IPS DF 6.9 (cell line): ENCODE results near the gene UBE3D.
"Not testable (repeated sequence)": the region's sequence is repeated elsewhere in the genome, so short reads cannot be mapped to it uniquely, and the experiment has no call there.

ENCODE experiments used
- DNase-seq: peaks from one replicate; pipeline ENCODE4 v3.0.0-alpha.2; 2013; ENCODE audit warnings: low read depth, low spot score
- H3K27ac ChIP-seq: one replicate; pipeline ENCODE4 v1.5.1; 2013; ENCODE audit warnings: low read length, control low read depth
- H3K27me3 ChIP-seq: 2 replicates; pipeline ENCODE4 v1.6.1; 2013; ENCODE audit warnings: mild to moderate bottlenecking, low read length; ENCODE audit not compliant: control insufficient read depth, insufficient read depth
- H3K36me3 ChIP-seq: 2 replicates; pipeline ENCODE4 v1.6.1; 2013; ENCODE audit warnings: low read length; ENCODE audit not compliant: control insufficient read depth, insufficient read depth
- H3K4me1 ChIP-seq: 2 replicates; pipeline ENCODE4 v1.6.1; 2013; ENCODE audit warnings: low read length; ENCODE audit not compliant: control insufficient read depth, insufficient read depth
- H3K4me3 ChIP-seq: 2 replicates; pipeline ENCODE4 v1.5.1; 2013; ENCODE audit warnings: mild to moderate bottlenecking, low read length
- H3K9me3 ChIP-seq: 2 replicates; pipeline ENCODE4 v1.6.1; 2013; ENCODE audit warnings: low read length, inconsistent platforms; ENCODE audit not compliant: control insufficient read depth, insufficient read depth
- WGBS: extraction: QIAGEN DNeasy Blood & Tissue Kit; methylation state at CpG from one replicate; pipeline ENCODE4 v1.1.7; 2013; ENCODE audit warnings: mixed read lengths, missing lambda C conversion rate; ENCODE audit not compliant: insufficient read length, insufficient coverage; 5-methylcytosine and 5-hydroxymethylcytosine counted together

Gene UBE3D

DNA sequence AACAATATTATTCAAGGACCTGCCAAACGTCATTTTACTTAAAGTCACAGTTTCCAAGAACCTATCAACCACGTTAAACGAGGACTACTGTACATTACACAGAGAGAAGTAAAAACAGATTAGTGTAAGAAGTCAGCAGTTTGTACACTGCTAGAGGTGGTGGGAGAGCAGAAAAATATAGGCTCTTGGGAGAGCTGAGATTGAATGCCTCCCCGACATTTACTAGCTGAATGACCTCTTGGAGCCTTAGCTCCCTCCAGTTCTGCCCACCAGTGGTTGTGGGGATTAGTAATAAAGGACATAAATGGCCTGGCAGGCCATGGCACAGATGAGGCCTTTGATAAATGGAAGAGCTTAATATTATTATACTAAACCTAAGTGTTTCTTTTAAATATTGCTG lies 161.4 kb downstream of the UBE3D start:
- no peak overlapping the region for H3K27ac ChIP-seq
- H3K27me3 ChIP-seq: no peaks in the 10 kb centered on the region
- no peaks in the 10 kb centered on the region for H3K9me3 ChIP-seq
- no peak for DNase-seq
- no peaks in the 10 kb centered on the region for H3K4me1 ChIP-seq
- no CpG with 5 or more reads among the region's 4 CpGs for WGBS
- no peaks in the 10 kb centered on the region for H3K36me3 ChIP-seq
- H3K4me3 ChIP-seq: no peak overlapping the region

DNA sequence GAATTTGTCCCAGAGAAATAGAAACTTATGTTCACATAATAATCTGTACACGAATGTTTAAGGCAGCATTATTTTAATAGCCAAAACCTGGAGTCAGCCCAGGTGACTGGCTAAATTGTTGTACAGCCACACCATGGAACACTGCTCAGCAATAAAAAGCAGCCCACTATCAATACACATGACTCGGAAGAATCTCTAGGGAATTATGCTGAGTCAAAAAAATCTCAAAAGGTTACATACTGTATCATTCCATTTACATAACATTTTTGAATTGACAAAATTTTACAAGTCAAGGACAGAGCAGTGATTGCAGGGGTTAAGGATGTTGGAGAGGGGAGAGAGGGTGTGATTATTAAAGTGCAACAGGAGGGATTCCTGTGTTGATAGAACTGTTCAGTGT lies 163.4 kb downstream of the UBE3D start:
- H3K27me3 ChIP-seq: no peaks in the 10 kb centered on the region
- H3K36me3 ChIP-seq: no peaks in the 10 kb centered on the region
- no CpG with 5 or more reads among the region's 2 CpGs for WGBS
- H3K4me1 ChIP-seq: no peaks in the 10 kb centered on the region
- no peak overlapping the region for H3K4me3 ChIP-seq
- H3K27ac ChIP-seq: no peak overlapping the region
- DNase-seq: no peak
- no peaks in the 10 kb centered on the region for H3K9me3 ChIP-seq

DNA sequence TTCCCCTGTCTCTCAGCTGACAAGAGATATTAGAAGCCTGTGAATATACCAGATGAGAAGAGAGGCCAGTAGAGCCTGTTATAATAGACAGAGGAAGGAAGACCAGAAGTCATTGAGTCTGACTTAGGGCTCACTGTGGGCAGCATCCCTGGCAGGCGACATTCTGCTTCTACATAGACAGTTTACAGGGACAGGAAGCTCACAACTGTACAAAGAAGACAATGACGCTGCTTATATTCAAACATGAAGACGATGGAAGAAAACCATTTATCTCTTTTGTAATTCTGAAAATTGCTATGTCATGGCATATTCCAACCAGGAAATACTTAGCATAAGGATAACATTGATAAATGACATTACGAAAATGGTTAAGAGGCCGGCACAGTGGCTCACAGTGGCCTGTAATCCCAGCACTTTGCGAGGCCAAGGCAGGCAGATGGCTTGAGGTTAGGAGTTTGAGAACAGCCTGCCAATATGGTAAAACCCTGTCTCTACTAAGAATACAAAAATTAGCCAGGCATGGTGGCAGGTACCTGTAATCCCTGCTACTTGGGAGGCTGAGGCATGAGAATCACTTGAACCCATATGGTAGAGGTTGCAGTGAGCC lies 170.9 kb downstream of the UBE3D start:
- H3K36me3 ChIP-seq: no peaks in the 10 kb centered on the region
- WGBS: no CpG with 5 or more reads among the region's 6 CpGs
- H3K9me3 ChIP-seq: no peaks in the 10 kb centered on the region
- H3K27ac ChIP-seq: no peak overlapping the region
- DNase-seq: no peak
- H3K4me3 ChIP-seq: no peak overlapping the region
- H3K4me1 ChIP-seq: no peaks in the 10 kb centered on the region
- no peaks in the 10 kb centered on the region for H3K27me3 ChIP-seq

DNA sequence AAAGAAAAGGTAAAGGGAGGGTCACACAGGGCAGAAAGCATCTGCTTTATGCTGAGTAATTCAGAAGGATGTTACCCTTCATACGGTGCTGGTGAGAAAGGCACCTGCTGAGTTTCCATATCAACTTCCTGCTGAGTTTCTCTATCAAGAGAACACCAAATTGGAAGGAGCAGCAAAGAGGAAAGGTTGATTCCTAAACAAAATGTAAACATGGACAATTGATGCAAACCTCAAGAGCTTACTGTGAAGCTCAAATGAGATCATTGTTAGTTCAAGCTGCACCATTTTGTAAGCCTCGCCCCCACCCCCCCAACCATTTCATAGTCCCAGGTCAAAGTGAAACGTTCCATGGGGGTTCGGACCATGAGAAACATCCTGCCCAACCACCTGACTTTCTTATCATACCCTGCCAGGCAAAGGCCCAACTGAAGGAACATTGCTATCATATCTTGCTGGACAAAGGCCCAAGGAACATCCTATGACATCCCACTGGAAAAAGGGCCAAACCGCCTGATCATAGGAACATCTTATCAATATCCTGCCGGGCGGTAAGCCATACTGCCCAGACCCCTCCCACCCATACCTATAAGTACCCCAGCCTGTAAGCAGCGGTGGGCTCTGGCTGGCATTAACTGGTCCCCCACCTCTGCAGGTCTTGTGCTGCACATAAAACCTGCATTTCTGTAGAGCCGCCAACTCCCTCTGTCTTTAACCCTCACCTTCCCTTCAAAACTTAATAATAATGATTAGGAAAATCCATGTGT lies 171.6 kb downstream of the UBE3D start:
- no CpG with 5 or more reads among the region's 9 CpGs for WGBS
- no peaks in the 10 kb centered on the region for H3K4me1 ChIP-seq
- no peak for DNase-seq
- H3K27ac ChIP-seq: no peak overlapping the region
- H3K36me3 ChIP-seq: no peaks in the 10 kb centered on the region
- no peak overlapping the region for H3K4me3 ChIP-seq
- no peaks in the 10 kb centered on the region for H3K27me3 ChIP-seq
- H3K9me3 ChIP-seq: no peaks in the 10 kb centered on the region

GRCh38 chr6:82891503-82891902 lies 174.1 kb downstream of the UBE3D start:
- H3K27ac ChIP-seq, H3K9me3 ChIP-seq, DNase-seq, H3K4me1 ChIP-seq, H3K27me3 ChIP-seq, H3K36me3 ChIP-seq, H3K4me3 ChIP-seq: not testable (repeated sequence)
- no CpG with 5 or more reads among the region's 3 CpGs for WGBS

DNA sequence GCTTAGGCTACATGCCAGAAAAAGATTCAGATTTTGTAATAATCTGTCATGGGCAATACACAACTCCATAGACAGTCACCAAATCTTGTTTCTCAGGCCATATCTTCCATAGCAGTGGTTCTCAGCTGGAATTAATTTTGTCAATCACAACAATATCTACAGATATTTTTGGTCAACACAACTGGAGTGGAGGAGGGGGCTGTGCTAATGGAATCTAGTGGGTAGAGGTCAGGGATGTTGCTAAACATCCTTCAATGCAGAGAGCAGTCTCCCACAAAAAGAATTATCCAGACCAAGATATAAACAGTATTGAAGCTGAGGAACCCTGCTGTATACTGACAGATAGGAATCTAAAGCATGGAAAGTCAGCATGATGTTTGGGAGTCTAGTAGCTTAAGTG lies 174.6 kb downstream of the UBE3D start:
- Histone ChIP-seq H3K4me1 (no peaks in the 10 kb centered on the region), H3K4me3 (no peak overlapping the region), H3K36me3 (no peaks in the 10 kb centered on the region), H3K9me3 (no peaks in the 10 kb centered on the region), H3K27ac (no peak overlapping the region), H3K27me3 (no peaks in the 10 kb centered on the region)
- DNase-seq: no peak

- no peak for DNase-seq
- H3K4me1 ChIP-seq: no peaks in the 10 kb centered on the region
- no CpG with 5 or more reads among the region's 1 CpG for WGBS
- no peaks in the 10 kb centered on the region for H3K9me3 ChIP-seq
- no peak overlapping the region for H3K4me3 ChIP-seq
- H3K27me3 ChIP-seq: no peaks in the 10 kb centered on the region
- H3K27ac ChIP-seq: no peak overlapping the region
- no peaks in the 10 kb centered on the region for H3K36me3 ChIP-seq
These were observed 175.4 kb downstream of the UBE3D start for GRCh38 chr6:82890240-82890639.

GRCh38 chr6:82889143-82889542 lies 176.5 kb downstream of the UBE3D start:
- whole genome bisulfite sequencing: no CpG with 5 or more reads among the region's 5 CpGs
- Histone ChIP-seq H3K9me3 (no peaks in the 10 kb centered on the region), H3K27me3 (no peaks in the 10 kb centered on the region), H3K36me3 (no peaks in the 10 kb centered on the region), H3K4me1 (no peaks in the 10 kb centered on the region), H3K4me3 (no peak overlapping the region), H3K27ac (no peak overlapping the region)
- no peak for DNase-seq

DNA sequence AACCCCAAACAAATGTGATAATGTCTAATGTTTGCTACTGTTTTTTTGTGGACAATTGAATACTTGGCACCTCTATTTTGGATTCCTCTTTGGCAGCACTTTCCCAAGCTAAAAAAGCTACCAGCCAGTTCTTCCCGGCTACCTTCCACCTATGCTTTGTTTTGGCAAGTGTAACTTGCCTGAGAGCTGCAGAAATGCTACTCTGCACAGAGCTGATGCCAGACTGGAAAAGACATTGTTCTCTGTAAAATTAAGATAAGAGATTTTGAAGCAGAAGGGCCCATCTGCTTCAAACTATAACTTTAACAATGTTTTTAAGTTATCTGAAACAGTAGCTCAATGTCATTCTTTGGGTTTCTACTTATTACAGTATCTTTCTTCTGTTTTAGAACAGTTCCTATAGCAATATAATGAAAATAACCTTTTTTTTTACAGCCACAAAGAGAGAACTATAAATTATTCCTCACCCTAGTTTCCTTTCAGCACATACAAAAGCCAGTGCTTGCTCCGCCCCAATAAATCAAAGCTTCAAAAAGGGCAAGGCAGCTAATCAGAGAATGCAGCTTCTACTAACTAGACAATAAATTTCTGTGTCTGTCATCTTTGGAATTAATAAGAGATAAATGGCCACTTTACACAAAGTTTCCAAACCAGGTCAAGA lies 183.1 kb downstream of the UBE3D start:
- Histone ChIP-seq H3K36me3 (no peaks in the 10 kb centered on the region), H3K4me1 (no peaks in the 10 kb centered on the region), H3K27me3 (no peaks in the 10 kb centered on the region), H3K27ac (no peak overlapping the region), H3K4me3 (no peak overlapping the region), H3K9me3 (no peaks in the 10 kb centered on the region)
- no CpG with 5 or more reads among the region's 2 CpGs for WGBS
- DNase-seq: no peak

- WGBS: no CpG with 5 or more reads among the region's 1 CpG
These were observed 184.1 kb downstream of the UBE3D start for GRCh38 chr6:82881519-82881918.

More at GRCh38 chr6:82881519-82881918, 184.1 kb downstream of the UBE3D start:
- no peak overlapping the region for H3K27ac ChIP-seq
- no peaks in the 10 kb centered on the region for H3K36me3 ChIP-seq
- no peaks in the 10 kb centered on the region for H3K27me3 ChIP-seq
- no peak overlapping the region for H3K4me3 ChIP-seq
- no peak for DNase-seq
- H3K4me1 ChIP-seq: no peaks in the 10 kb centered on the region
- H3K9me3 ChIP-seq: no peaks in the 10 kb centered on the region
